BLaER1 (cell line): ENCODE results near the gene GABBR2.

ENCODE experiments used
- H3K27ac ChIP-seq: shearing (Covaris generic); formaldehyde crosslinking; 2 replicates; pipeline ENCODE4 v1.8.1; 2022
- H3K27me3 ChIP-seq: shearing (Covaris generic); formaldehyde crosslinking; 2 replicates; pipeline ENCODE4 v1.8.1; 2022
- H3K36me3 ChIP-seq: shearing (Covaris generic); formaldehyde crosslinking; 2 replicates; pipeline ENCODE4 v1.8.1; 2022
- H3K4me1 ChIP-seq: shearing (Covaris generic); formaldehyde crosslinking; 2 replicates; pipeline ENCODE4 v1.8.1; 2022
- H3K4me2 ChIP-seq: shearing (Covaris generic); formaldehyde crosslinking; 2 replicates; pipeline ENCODE4 v1.8.1; 2022
- H3K4me3 ChIP-seq: shearing (Covaris generic); formaldehyde crosslinking; 2 replicates; pipeline ENCODE4 v1.8.1; 2022
- H3K9ac ChIP-seq: shearing (Covaris generic); formaldehyde crosslinking; 2 replicates; pipeline ENCODE4 v1.8.1; 2022
- H3K9me3 ChIP-seq: shearing (Covaris generic); formaldehyde crosslinking; 2 replicates; pipeline ENCODE4 v1.8.1; 2022
- H4K20me1 ChIP-seq: shearing (Covaris generic); formaldehyde crosslinking; 2 replicates; pipeline ENCODE4 v1.8.1; 2022
- Cebpa-rat ChIP-seq: shearing (Covaris generic); IDR thresholded peaks from 2 replicates; pipeline ENCODE4 v1.8.1; 2022

GABBR2 gene

GRCh38 chr9:98500337-98500919 is 208.3 kb downstream of the GABBR2 start:
- Histone ChIP-seq H3K27me3 (no peaks in the 10 kb centered on the region), H3K27ac (no peak overlapping the region), H3K9ac (no peak overlapping the region), H3K4me1 (peaks cover 4% of the 10 kb centered on the region), H3K9me3 (no peaks in the 10 kb centered on the region), H3K4me2 (no peak overlapping the region), H3K36me3 (no peaks in the 10 kb centered on the region), H3K4me3 (no peak overlapping the region), H4K20me1 (no peaks in the 10 kb centered on the region)
- TF ChIP-seq Cebpa-rat: no peak

GRCh38 chr9:98495530-98495929 is 213.2 kb downstream of the GABBR2 start:
- H3K4me2 ChIP-seq: peak overlapping the region; percentile 57
- no peaks in the 10 kb centered on the region for H3K36me3 ChIP-seq
- H3K27me3 ChIP-seq: no peaks in the 10 kb centered on the region
- H3K27ac ChIP-seq: peak overlapping the region; percentile 15; the same call in 1 of the 2 replicates
- H3K9me3 ChIP-seq: peaks cover 7% of the 10 kb centered on the region; the same call in 1 of the 2 replicates
- no peak overlapping the region for H3K9ac ChIP-seq
- TF ChIP-seq Cebpa-rat: no peak
- no peaks in the 10 kb centered on the region for H4K20me1 ChIP-seq
- H3K4me1 ChIP-seq: peaks cover 19% of the 10 kb centered on the region
- H3K4me3 ChIP-seq: no peak overlapping the region

- Histone ChIP-seq H3K4me3 (no peak overlapping the region), H3K4me1 (peaks cover 19% of the 10 kb centered on the region), H3K9me3 (peaks cover 7% of the 10 kb centered on the region; the same call in 1 of the 2 replicates), H3K27ac (peak overlapping the region; percentile 15; the same call in 1 of the 2 replicates), H3K9ac (no peak overlapping the region), H3K4me2 (peak overlapping the region; percentile 57), H4K20me1 (no peaks in the 10 kb centered on the region), H3K36me3 (no peaks in the 10 kb centered on the region), H3K27me3 (no peaks in the 10 kb centered on the region)
- TF ChIP-seq Cebpa-rat: no peak
These were observed 213.9 kb downstream of the GABBR2 start for GRCh38 chr9:98494852-98495251.

GRCh38 chr9:98491828-98492227 is 216.9 kb downstream of the GABBR2 start:
- no peak overlapping the region for H3K27ac ChIP-seq
- no peaks in the 10 kb centered on the region for H4K20me1 ChIP-seq
- no peak overlapping the region for H3K4me3 ChIP-seq
- no peak for TF ChIP-seq Cebpa-rat
- H3K27me3 ChIP-seq: no peaks in the 10 kb centered on the region
- H3K9me3 ChIP-seq: peaks cover 7% of the 10 kb centered on the region; the same call in 1 of the 2 replicates
- no peak overlapping the region for H3K4me2 ChIP-seq
- no peaks in the 10 kb centered on the region for H3K36me3 ChIP-seq
- H3K4me1 ChIP-seq: peaks cover 19% of the 10 kb centered on the region
- no peak overlapping the region for H3K9ac ChIP-seq

GRCh38 chr9:98491231-98491651 is 217.5 kb downstream of the GABBR2 start:
- no peak for TF ChIP-seq Cebpa-rat
- Histone ChIP-seq H3K4me2 (no peak overlapping the region), H3K9ac (no peak overlapping the region), H3K4me1 (peaks cover 19% of the 10 kb centered on the region), H4K20me1 (no peaks in the 10 kb centered on the region), H3K27ac (no peak overlapping the region), H3K36me3 (no peaks in the 10 kb centered on the region), H3K4me3 (no peak overlapping the region), H3K9me3 (peaks cover 7% of the 10 kb centered on the region; the same call in 1 of the 2 replicates), H3K27me3 (no peaks in the 10 kb centered on the region)

- no peak overlapping the region for H3K4me3 ChIP-seq
- H3K9ac ChIP-seq: no peak overlapping the region
- H3K4me1 ChIP-seq: no peaks in the 10 kb centered on the region
- H3K27ac ChIP-seq: no peak overlapping the region
- H4K20me1 ChIP-seq: no peaks in the 10 kb centered on the region
- no peaks in the 10 kb centered on the region for H3K36me3 ChIP-seq
- no peaks in the 10 kb centered on the region for H3K27me3 ChIP-seq
- peaks cover 7% of the 10 kb centered on the region; the same call in 1 of the 2 replicates for H3K9me3 ChIP-seq
- no peak overlapping the region for H3K4me2 ChIP-seq
- no peak for TF ChIP-seq Cebpa-rat
These were observed 220.0 kb downstream of the GABBR2 start for GRCh38 chr9:98488571-98489312.

GRCh38 chr9:98485706-98486105 is 223.0 kb downstream of the GABBR2 start:
- H3K4me1 ChIP-seq: peaks cover 29% of the 10 kb centered on the region
- no peaks in the 10 kb centered on the region for H3K9me3 ChIP-seq
- no peaks in the 10 kb centered on the region for H3K27me3 ChIP-seq
- H3K27ac ChIP-seq: no peak overlapping the region
- no peaks in the 10 kb centered on the region for H3K36me3 ChIP-seq
- H3K4me2 ChIP-seq: no peak overlapping the region
- no peak overlapping the region for H3K9ac ChIP-seq
- H4K20me1 ChIP-seq: no peaks in the 10 kb centered on the region
- no peak for TF ChIP-seq Cebpa-rat
- H3K4me3 ChIP-seq: no peak overlapping the region

GRCh38 chr9:98484162-98484561 is 224.6 kb downstream of the GABBR2 start:
- Histone ChIP-seq H3K4me1 (peaks cover 29% of the 10 kb centered on the region), H3K9me3 (no peaks in the 10 kb centered on the region)

GRCh38 chr9:98482226-98482625 is 226.5 kb downstream of the GABBR2 start:
- no peak overlapping the region for H3K9ac ChIP-seq
- no peaks in the 10 kb centered on the region for H3K27me3 ChIP-seq
- no peaks in the 10 kb centered on the region for H3K9me3 ChIP-seq
- H3K36me3 ChIP-seq: no peaks in the 10 kb centered on the region
- H3K4me3 ChIP-seq: no peak overlapping the region
- peak overlapping the region; percentile 49; the same call in 1 of the 2 replicates for H3K27ac ChIP-seq
- peak overlapping the region; percentile 63 for H3K4me2 ChIP-seq
- no peaks in the 10 kb centered on the region for H4K20me1 ChIP-seq
- TF ChIP-seq Cebpa-rat: no peak
- peaks cover 43% of the 10 kb centered on the region for H3K4me1 ChIP-seq

More at GRCh38 chr9:98484162-98484561, 224.6 kb downstream of the GABBR2 start:
- H3K9ac ChIP-seq: no peak overlapping the region
- H3K27ac ChIP-seq: no peak overlapping the region
- no peaks in the 10 kb centered on the region for H4K20me1 ChIP-seq
- H3K27me3 ChIP-seq: no peaks in the 10 kb centered on the region
- no peaks in the 10 kb centered on the region for H3K36me3 ChIP-seq
- H3K4me3 ChIP-seq: no peak overlapping the region
- TF ChIP-seq Cebpa-rat: no peak
- no peak overlapping the region for H3K4me2 ChIP-seq

- Histone ChIP-seq H3K36me3 (no peaks in the 10 kb centered on the region), H3K4me2 (peak overlapping the region; percentile 63), H3K27me3 (no peaks in the 10 kb centered on the region), H3K4me3 (no peak overlapping the region), H4K20me1 (no peaks in the 10 kb centered on the region), H3K27ac (peak overlapping the region; percentile 49; the same call in 1 of the 2 replicates), H3K9ac (no peak overlapping the region), H3K4me1 (peaks cover 49% of the 10 kb centered on the region), H3K9me3 (no peaks in the 10 kb centered on the region)
- TF ChIP-seq Cebpa-rat: no peak
These were observed 227.1 kb downstream of the GABBR2 start for GRCh38 chr9:98481676-98482075.
